GM18526 (cell line): ENCODE data around the gene DSCAM.

Experiments
- POLR2A ChIP-seq: IDR thresholded peaks from 3 replicates; pipeline ENCODE4 v1.6.1; 2011; ENCODE audit not compliant: insufficient read length; ENCODE audit errors: extremely low read depth

Gene DSCAM

DNA sequence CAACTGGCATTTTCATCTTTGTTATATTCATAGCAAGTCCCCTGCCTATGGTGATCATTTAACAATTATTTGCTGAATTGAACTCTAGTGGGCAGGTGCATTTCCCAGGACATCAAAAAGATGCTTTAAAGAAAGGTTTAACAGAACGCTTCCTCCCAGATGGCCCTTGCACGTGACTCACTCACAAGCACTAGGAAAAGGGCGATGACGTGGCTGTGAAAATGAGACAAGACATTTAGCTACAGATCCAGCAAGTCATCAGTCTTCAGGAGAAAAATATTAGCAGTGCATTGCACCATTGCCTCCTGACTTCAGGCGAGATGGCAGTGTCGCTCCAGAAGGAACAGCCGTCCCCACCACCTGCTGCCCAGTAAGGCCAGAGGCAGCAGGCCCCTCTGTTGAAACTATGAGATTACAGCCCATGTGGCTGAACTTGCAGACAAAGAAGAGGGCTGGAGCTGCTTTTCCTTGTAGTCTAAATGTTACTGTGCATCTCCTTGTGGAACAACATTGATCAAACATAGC, 37.2 kb downstream of the DSCAM start:
- no peak for TF ChIP-seq POLR2A

DNA sequence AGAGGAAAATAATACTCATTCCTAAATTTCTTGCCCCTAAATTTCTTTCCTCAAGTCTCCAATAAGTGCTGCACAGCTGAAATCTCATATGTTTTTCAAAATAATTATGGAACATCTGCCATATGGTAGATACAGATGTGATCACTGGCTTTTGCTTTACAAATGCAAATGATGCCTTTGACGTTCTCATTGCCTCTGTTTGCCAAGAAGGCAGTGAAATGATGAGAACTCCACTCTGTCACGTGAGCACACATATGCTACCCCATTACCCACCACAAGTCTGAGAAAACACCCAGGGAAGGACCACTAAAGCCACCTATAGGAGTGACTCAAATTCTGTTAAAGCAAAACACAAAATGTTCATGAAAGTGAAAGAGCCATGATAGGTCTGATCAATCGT, 43.9 kb downstream of the DSCAM start:
- no peak for TF ChIP-seq POLR2A

DNA sequence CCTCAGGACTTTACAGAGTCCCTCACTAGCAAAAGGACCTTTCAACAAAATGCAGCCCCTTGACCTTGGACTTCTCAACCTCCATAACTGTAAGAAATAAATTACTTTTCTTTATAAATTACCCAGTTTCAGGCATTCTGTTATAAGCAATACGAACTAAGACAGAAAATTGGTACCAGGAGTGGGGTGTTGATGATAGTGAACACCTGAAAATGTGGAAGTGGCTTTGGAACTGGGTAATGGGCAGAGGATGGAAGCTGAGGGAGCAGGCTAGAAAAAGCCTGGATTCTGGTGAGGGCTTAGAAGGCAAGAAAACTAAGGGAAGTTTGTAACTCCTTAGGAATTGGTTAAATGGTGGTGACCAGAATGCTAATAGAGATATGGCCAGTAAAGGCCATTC, 46.8 kb downstream of the DSCAM start:
- TF ChIP-seq POLR2A = no peak

DNA sequence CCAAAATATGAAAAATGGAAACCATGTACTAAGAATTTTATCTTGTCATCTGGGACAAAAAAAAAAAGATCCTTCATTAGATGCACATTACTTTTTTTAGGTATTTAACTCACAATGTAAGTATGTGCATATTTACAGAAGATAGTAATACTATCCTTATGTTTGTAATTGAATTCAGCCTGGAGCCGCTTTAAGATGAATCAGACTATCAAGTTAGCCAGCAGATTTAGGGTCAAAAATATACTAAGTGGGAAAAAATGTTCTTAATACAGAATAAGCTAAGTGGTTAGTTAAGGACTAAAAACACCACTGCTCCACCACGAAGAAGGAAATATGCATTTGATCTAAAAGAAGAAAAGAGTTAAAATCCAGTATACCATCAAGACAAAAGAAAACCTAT, 49.1 kb downstream of the DSCAM start:
- TF ChIP-seq POLR2A = no peak

DNA sequence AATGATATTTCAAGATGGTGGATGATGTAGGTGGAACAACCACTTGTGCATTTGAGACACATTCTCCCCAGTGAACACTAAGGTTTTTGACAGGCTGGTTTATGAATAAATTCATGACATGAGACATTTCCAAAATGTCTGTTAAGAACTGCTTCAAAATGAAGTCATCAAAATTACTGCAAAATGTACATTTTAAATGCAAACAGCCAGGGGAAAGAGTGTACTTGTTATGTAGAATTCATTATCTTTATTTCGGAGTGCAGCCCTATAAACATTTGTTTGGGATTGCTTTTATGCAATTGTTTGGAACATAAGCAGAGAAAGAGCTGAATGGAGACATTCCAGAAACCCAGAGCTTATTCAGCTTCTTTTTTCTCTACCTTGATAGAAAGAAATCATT, 49.5 kb downstream of the DSCAM start:
- no peak for TF ChIP-seq POLR2A

DNA sequence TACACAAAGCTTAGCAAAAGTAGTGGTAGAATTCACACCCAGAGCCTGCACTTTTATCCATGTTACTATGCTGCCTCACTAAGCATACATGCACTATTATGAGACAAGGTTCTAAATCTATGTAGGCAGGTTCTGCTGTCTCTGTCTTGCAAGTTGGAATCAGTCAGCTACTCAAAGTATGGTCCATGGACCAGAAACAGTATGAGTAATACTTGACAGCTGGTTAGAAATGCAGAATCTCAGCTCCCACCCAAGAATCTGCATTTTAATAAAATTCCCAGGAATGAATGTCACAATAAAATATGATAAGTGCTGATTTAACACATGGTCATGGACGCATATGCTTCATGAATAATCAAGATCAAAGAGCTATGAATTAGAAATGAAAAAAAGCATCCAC, 50.5 kb downstream of the DSCAM start:
- no peak for TF ChIP-seq POLR2A

DNA sequence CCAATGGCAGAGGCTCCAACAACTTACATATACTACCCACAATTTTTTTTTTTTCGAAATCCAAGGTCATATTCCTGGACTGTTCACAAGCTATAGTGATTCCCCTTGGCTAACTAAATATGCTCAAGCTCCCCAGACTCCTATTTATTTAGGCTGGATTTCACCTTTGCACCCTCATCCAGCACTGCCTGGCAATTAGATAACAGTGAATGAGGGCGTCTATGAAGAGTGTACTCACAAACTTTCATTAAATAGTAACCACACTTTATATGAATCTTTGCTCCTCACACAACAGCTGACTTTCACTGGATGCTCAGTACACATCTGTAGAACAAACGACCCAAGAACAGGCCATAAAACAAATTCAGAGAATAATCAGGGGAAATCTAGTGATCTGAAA, 51.6 kb downstream of the DSCAM start:
- TF ChIP-seq POLR2A = no peak

DNA sequence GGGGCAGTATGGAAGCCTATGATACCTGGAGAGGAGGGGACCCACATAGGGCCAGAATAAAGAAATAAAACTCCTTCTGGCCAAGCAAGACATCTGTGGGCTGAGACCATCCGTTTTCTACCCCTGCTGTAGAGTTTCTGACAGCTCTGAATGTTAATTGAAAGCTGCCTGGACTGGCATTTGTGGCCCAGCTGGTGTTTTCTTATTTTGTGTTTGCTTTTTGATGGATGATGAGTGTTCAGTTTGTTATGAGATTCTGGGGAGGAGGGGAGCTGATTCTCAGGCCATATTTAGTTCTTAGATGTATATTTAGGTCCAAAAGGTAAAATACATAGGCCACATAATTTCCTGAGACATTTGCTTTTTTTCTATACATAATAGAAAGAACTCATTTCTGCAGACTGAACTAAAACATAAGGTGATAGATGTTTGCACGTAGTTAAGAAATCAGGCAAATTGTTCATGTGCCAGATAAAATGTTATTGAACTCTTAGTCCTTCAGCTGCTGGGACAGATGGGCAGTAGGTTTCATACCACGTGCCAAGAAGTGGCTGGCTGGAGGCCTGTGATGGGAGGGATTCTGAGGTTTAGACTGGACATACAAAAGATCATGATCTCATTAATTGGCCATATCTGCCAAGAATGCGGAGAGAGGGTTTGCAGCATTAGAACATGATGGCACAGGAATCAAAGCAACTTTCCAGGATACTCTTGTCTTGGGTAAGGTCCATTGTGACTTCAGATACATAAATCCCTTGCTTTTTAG, 54.1 kb downstream of the DSCAM start:
- TF ChIP-seq POLR2A = no peak

DNA sequence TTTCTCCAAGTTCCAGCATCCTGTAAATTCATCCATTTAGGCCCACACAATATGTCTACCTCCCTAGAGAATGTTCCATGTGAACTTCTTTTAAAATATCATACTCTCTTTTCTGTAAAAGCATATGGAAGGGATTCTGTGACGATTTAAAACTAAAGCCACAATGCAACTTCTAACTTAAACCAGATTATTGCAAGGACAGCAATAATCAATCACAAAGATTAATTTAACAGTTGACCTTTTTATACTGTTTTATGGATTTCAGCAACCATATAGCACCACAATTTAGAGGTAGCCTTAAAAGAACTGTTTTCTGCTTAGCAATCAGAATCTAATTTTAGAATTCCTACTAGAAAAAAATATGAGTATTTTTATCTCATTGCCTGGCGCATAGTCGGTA, 58.3 kb downstream of the DSCAM start:
- no peak for TF ChIP-seq POLR2A

DNA sequence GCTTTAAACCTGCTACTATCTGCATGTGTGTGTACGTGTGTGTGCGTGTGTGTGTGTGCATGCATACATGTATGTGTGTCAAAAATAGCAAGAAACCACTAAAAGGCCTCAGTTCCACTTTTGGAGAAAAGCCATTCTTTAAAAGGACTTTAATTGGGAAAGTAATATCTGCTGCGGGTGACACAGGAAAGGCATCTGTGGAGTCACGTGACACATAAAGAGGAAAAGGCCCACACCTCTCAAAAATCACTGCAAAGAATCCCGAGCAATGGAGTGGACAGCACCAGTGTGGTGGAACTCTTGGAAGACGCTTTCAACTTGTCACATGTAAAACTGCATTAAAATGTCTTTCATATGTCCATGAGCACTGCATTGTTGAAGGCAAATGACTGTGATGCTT, 63.6 kb downstream of the DSCAM start:
- no peak for TF ChIP-seq POLR2A

DNA sequence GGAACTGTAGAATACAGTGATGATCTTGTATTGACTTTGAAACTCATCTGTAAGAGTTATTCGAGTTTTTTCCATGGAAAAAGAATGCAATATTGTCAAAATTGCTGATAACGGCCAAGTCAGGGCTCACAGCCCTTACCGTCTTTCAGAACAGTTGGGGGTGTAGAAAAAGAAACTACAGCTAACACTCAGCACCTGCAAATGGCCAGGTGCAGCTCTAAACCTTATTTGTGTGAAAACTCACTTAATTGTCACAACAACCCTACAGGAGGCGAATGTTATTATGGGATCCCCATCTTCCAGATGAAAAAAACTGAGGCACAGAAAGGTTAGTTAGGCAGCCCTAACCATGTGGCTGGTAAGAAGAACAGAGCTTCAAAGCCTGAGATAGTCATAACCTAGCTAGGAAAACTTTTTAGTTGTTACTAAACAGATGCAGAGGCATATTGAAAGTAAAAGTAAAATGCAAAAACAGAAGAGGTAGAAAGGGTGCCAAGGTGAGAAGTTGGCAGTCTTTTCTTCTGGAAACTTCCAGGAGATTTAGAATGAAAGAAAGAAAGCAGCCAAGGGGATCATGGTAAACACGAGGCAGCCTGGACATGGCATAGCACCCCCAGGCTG, 76.4 kb downstream of the DSCAM start:
- TF ChIP-seq POLR2A = no peak

DNA sequence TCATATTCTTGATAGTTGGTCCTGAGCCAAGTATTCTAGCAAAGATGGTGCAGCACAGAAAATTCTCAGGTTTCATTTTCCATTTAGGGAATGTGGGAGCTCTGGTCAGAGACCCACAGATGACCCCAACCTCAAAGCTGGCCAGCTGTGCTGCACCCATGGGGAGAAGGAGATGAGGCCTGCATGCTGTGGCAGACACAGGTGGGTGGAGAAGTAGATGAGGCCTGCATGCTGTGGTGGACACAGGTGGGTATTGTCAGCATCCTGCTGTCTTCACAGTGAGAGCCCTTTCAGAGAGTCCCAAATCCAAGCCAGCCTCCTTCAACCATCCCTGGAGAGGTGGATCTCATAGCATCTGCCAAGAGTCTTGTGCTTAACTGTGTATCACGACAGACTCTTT, 77.7 kb downstream of the DSCAM start:
- TF ChIP-seq POLR2A = no peak

DNA sequence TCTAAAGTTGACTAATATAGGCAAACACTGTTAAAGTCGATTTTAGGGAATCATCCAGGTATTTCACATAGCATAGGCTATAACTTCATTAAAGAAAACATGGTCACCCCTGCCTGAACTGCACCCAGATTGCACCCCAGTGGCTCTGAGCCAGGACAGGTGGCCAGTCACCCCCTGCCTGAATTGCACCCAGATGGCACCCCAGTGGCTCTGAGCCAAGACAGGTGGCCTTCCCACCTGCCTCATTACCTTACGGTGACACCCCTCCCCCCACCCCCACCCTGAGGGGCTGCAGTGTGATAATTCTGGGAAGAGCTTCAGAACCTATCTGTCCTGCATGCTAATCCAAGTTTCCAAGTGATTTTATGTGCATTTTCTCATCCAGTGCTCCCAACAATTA, 78.9 kb downstream of the DSCAM start:
- TF ChIP-seq POLR2A = no peak

DNA sequence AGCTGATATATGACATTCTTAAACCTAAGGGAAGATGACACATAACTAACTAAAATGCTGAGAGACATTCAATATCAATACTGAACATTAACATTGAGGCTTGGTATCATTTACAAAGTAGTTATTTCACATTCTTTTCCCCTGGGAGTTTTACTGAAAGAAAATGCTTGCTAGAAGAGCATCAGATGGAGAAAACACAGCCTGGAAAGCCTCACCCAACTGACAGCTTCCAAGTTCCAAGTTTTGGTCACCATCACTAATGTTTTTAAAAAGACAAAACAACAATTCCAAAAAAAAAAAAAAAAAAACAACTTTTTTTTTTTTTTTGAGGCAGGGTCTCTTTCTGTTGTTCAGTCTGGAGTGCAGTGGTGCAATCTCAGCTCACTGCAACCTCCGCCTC, 80.6 kb downstream of the DSCAM start:
- no peak for TF ChIP-seq POLR2A

DNA sequence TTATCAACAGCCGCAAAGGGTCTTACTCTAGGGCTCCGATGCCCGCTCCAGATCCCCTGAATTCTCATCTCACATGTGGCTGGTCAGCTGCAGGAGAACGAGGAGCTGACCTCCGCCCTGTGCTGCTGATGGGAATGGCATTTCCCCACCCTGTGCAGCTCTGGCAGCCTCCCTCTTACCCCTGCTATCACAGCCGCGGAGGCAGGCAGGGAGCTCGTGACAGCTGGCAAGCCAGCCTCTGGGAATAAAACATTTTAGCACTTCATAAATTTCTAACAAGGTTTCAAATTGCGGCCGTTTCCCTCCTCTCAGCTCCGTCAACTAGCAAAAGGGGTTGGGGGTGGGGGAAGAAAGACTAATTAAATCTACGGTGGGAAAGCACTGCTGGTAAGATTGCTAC, 81.1 kb downstream of the DSCAM start:
- TF ChIP-seq POLR2A = no peak

DNA sequence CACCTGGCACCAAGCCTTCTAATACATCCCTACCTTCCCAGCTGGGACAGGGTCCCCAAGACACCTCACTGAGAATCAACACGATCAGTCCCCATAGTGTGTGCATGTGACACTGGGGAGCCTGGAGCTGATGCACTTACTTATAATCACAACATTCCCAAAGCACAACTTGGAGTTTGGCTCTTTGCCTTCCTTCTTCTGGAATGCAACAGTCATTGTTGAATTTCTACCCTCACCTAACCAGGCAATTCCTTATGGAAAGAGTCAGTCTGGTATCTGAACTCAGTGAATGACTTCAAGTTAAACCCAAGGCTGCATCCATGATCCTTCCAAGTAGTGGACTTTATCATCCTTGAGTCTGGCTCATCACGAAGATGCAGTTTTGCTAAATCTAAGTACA, 86.1 kb downstream of the DSCAM start:
- no peak for TF ChIP-seq POLR2A

DNA sequence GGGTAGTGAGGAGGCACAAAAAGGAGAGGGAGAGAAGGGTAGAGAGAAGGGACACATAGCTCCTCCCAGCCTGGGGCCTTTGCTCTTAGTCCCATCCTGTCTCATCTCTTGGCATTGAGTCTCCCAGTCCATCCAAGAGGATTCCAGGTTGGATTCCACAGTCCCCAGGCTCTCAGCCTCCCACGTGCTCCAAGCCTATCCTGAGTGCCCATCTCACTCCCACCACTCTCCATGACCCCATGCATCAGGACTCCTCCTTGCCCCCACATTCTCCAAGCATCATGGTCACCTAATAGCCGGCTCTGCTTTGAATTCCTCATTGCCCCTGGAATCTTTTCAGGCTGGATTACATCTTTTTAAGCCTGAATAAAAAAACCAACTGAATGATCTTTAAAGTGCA, 87.9 kb downstream of the DSCAM start:
- no peak for TF ChIP-seq POLR2A
